HUES6 (cell line): Measurements from ENCODE around the gene COG5.

Experiments used
- H3K27ac ChIP-seq: 2 replicates; pipeline ENCODE4 v1.7.0; 2013; ENCODE audit warnings: low read depth, mild to moderate bottlenecking, low read length, inconsistent platforms
- H3K27me3 ChIP-seq: 2 replicates; pipeline ENCODE4 v1.6.1; 2013; ENCODE audit warnings: low read length; ENCODE audit not compliant: control insufficient read depth, insufficient read depth
- H3K36me3 ChIP-seq: 2 replicates; pipeline ENCODE4 v1.6.1; 2013; ENCODE audit warnings: low read length; ENCODE audit not compliant: control insufficient read depth, insufficient read depth
- H3K4me1 ChIP-seq: 2 replicates; pipeline ENCODE4 v1.6.1; 2013; ENCODE audit warnings: low read length; ENCODE audit not compliant: control insufficient read depth, insufficient read depth
- H3K4me3 ChIP-seq: 2 replicates; pipeline ENCODE4 v1.5.1; 2013; ENCODE audit warnings: low read depth, low read length
- H3K9ac ChIP-seq: one replicate; pipeline ENCODE4 v1.6.1; 2013; ENCODE audit warnings: mild to moderate bottlenecking, low read length
- H3K9me3 ChIP-seq: 2 replicates; pipeline ENCODE4 v1.6.1; 2013; ENCODE audit warnings: low read depth, low read length; ENCODE audit not compliant: control insufficient read depth, insufficient read depth

Gene COG5

GRCh38 chr7:107180378-107180777 is 383.3 kb downstream of the COG5 start:
- H3K27ac ChIP-seq: no peak overlapping the region
- H3K27me3 ChIP-seq: no peaks in the 10 kb centered on the region
- H3K36me3 ChIP-seq: peaks cover 30% of the 10 kb centered on the region
- no peaks in the 10 kb centered on the region for H3K4me1 ChIP-seq
- no peak overlapping the region for H3K9ac ChIP-seq
- no peak overlapping the region for H3K4me3 ChIP-seq
- H3K9me3 ChIP-seq: no peaks in the 10 kb centered on the region

GRCh38 chr7:107179326-107180164 is 384.2 kb downstream of the COG5 start:
- H3K27ac ChIP-seq: no peak overlapping the region
- H3K4me3 ChIP-seq: no peak overlapping the region
- peaks cover 25% of the 10 kb centered on the region for H3K36me3 ChIP-seq

GRCh38 chr7:107173691-107174406 is 389.9 kb downstream of the COG5 start:
- Histone ChIP-seq H3K9ac (no peak overlapping the region), H3K27ac (peak overlapping the region; percentile 57; the same call in 1 of the 2 replicates), H3K4me3 (no peak overlapping the region), H3K36me3 (no peaks in the 10 kb centered on the region), H3K9me3 (no peaks in the 10 kb centered on the region), H3K27me3 (no peaks in the 10 kb centered on the region), H3K4me1 (peaks cover 22% of the 10 kb centered on the region)

More at GRCh38 chr7:107179326-107180164, 384.2 kb downstream of the COG5 start:
- Histone ChIP-seq H3K9ac (no peak overlapping the region), H3K4me1 (peaks cover 1% of the 10 kb centered on the region), H3K27me3 (no peaks in the 10 kb centered on the region), H3K9me3 (no peaks in the 10 kb centered on the region)

DNA sequence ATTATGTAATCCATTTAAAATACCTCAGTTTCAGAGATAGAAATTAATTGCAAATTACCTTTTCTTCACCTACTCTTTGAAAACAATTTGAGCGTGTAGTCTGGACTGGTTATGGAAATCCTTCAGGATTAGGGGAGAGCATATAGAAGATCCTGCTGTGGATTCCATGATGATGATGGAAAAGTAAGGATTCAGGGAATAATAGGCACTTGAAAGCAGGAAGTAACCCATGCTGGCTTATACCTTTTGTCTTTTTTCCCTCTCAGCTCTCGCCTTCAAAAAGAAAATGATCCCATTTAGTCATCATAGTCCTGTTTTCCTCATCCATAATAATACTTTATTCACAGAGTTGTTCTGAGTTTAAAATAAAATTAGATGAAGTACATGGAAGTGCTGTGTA is 390.5 kb downstream of the COG5 start:
- Histone ChIP-seq H3K9ac (no peak overlapping the region), H3K9me3 (no peaks in the 10 kb centered on the region), H3K4me1 (peaks cover 22% of the 10 kb centered on the region), H3K27me3 (no peaks in the 10 kb centered on the region), H3K27ac (peak overlapping the region; percentile 57), H3K36me3 (no peaks in the 10 kb centered on the region), H3K4me3 (no peak overlapping the region)

GRCh38 chr7:107172276-107173032 is 391.3 kb downstream of the COG5 start:
- no peak overlapping the region for H3K9ac ChIP-seq
- H3K27me3 ChIP-seq: no peaks in the 10 kb centered on the region
- no peaks in the 10 kb centered on the region for H3K9me3 ChIP-seq
- H3K27ac ChIP-seq: peak overlapping the region; percentile 50; the same call in 1 of the 2 replicates
- no peaks in the 10 kb centered on the region for H3K36me3 ChIP-seq
- no peak overlapping the region for H3K4me3 ChIP-seq
- H3K4me1 ChIP-seq: peaks cover 22% of the 10 kb centered on the region

DNA sequence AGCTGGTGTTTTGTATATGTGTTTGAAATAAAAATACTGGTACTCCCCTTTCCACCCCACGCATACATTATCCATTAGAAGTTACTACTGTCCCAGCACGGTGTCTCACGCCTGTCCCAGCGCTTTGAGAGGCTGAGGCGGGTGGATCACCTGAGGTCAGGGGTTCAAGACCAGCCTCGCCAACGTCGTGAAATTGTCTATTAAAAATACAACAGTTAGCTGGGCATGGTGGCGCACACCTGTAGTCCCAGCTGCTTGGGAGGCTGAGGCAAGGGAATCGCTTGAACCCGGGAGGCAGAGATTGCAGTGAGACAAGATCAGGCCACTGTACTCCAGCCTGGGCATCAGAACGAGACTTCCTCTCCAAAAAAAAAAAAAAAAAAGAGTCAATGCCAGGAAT is 392.2 kb downstream of the COG5 start:
- H3K27me3 ChIP-seq: no peaks in the 10 kb centered on the region
- H3K9ac ChIP-seq: no peak overlapping the region
- peaks cover 28% of the 10 kb centered on the region for H3K4me1 ChIP-seq
- H3K9me3 ChIP-seq: no peaks in the 10 kb centered on the region
- H3K27ac ChIP-seq: no peak overlapping the region
- no peak overlapping the region for H3K4me3 ChIP-seq
- no peaks in the 10 kb centered on the region for H3K36me3 ChIP-seq

- peak overlapping the region; percentile 96 for H3K4me3 ChIP-seq
- H3K9ac ChIP-seq: peak overlapping the region; percentile 79
- H3K27me3 ChIP-seq: no peaks in the 10 kb centered on the region
- H3K27ac ChIP-seq: peak overlapping the region; percentile 95; the same call in 1 of the 2 replicates
- H3K36me3 ChIP-seq: no peaks in the 10 kb centered on the region
- H3K4me1 ChIP-seq: peaks cover 35% of the 10 kb centered on the region
- H3K9me3 ChIP-seq: no peaks in the 10 kb centered on the region
These were observed 393.4 kb downstream of the COG5 start for GRCh38 chr7:107170051-107170915.

GRCh38 chr7:107169120-107170050 is 394.3 kb downstream of the COG5 start:
- peak overlapping the region; percentile 95 for H3K27ac ChIP-seq
- no peaks in the 10 kb centered on the region for H3K27me3 ChIP-seq
- peaks cover 33% of the 10 kb centered on the region for H3K4me1 ChIP-seq
- peak overlapping the region; percentile 84 for H3K9ac ChIP-seq
- peak overlapping the region; percentile 96 for H3K4me3 ChIP-seq
- H3K9me3 ChIP-seq: no peaks in the 10 kb centered on the region
- H3K36me3 ChIP-seq: no peaks in the 10 kb centered on the region

GRCh38 chr7:107168233-107169119 is 395.2 kb downstream of the COG5 start, which contains the start of gene HBP1:
Gene HBP1, plus strand, starts transcription at chr7:107169003. Its CDS starts 10,891 bp downstream, at chr7:107179894.
- peak within 1 kb of the TSS; percentile 96 for H3K4me3 ChIP-seq
- peaks cover 24% of the 10 kb centered on the region for H3K4me1 ChIP-seq
- no peaks in the 10 kb centered on the region for H3K27me3 ChIP-seq
- peak within 1 kb of the TSS; percentile 85 for H3K9ac ChIP-seq
- H3K27ac ChIP-seq: peak within 1 kb of the TSS; percentile 95
- H3K9me3 ChIP-seq: no peaks in the 10 kb centered on the region
- no peaks in the 10 kb centered on the region for H3K36me3 ChIP-seq
